SK-N-SH treated with all-trans-retinoic acid at 6 μM for 48 hours (cell line): Measurements from ENCODE around the gene SPCS2.

Experiments used
- OSR1 ChIP-seq: fragments of 250-450 bp; sonication (Bioruptor Pico); IDR thresholded peaks from 2 replicates; pipeline ENCODE4 v1.8.0; 2022; ENCODE audit warnings: moderate library complexity, mild to moderate bottlenecking, inconsistent platforms
- TF ChIP-seq, protein P1 (sequence below): fragments of 250-450 bp; sonication (Bioruptor Pico); IDR thresholded peaks from 2 replicates; pipeline ENCODE4 v1.8.0; 2020; ENCODE audit warnings: mild to moderate bottlenecking, moderate library complexity, borderline replicate concordance

GRCh38 chr11:74909385-74909784 is 39.7 kb upstream of the SPCS2 start:
- TF ChIP-seq OSR1 = no peak
- TF ChIP-seq, protein P1, sequence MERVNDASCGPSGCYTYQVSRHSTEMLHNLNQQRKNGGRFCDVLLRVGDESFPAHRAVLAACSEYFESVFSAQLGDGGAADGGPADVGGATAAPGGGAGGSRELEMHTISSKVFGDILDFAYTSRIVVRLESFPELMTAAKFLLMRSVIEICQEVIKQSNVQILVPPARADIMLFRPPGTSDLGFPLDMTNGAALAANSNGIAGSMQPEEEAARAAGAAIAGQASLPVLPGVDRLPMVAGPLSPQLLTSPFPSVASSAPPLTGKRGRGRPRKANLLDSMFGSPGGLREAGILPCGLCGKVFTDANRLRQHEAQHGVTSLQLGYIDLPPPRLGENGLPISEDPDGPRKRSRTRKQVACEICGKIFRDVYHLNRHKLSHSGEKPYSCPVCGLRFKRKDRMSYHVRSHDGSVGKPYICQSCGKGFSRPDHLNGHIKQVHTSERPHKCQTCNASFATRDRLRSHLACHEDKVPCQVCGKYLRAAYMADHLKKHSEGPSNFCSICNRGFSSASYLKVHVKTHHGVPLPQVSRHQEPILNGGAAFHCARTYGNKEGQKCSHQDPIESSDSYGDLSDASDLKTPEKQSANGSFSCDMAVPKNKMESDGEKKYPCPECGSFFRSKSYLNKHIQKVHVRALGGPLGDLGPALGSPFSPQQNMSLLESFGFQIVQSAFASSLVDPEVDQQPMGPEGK = no peak
